Activated CD4-positive, CD25-positive, alpha-beta regulatory T cell treated with anti-CD3 and anti-CD28 coated beads, Interleukin-2, amount 50 U/mL, for 72 hours (primary cell): Measurements from ENCODE around the gene KISS1.
"Not testable (repeated sequence)": the region's sequence is repeated elsewhere in the genome, so short reads cannot be mapped to it uniquely, and the experiment has no call there.

Experiments
- DNase-seq: peaks from one replicate; pipeline ENCODE4 v3.0.0; 2021

KISS1 gene, protein sequence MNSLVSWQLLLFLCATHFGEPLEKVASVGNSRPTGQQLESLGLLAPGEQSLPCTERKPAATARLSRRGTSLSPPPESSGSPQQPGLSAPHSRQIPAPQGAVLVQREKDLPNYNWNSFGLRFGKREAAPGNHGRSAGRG

DNA sequence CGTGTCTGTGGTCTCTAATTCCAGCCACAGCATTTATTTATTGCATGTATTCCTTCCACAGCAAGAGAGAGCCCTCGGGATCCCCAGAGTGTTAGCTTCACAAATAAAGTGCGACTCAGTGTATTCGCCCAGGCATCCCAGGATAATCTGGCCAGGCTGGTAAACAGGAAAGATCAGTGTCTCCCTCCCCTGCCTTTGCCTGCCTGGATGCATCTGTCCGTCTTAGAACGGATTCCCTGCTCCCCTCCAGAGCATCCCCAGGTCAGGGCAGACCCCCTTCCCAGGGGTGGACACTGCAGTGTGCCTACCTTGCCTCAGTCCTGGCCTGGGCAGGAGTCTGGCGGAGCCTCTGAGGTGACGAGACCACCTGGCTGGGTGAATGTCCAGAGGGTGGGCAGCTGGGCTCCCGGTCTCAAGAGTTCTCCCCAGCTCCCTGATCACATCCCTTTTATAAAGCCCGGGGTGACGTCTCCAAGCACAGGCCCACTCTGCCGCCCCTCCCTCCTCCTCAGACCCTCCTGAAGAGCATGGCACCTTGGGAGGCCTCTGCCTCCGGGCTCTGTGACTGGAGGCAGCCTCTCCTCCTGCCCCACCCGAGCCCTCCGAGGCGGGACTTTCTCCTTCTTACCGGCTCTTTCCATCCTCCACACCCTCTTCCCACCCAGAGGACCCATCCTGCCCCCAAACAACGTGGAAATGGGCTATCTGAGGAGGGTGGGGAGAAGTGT is at the start of gene KISS1:
KISS1 (minus strand) TSS at position 424 of the 728 bp plus-strand sequence. CDS start 3,615 bp downstream, outside the sequence.
- no peak for DNase-seq

DNA sequence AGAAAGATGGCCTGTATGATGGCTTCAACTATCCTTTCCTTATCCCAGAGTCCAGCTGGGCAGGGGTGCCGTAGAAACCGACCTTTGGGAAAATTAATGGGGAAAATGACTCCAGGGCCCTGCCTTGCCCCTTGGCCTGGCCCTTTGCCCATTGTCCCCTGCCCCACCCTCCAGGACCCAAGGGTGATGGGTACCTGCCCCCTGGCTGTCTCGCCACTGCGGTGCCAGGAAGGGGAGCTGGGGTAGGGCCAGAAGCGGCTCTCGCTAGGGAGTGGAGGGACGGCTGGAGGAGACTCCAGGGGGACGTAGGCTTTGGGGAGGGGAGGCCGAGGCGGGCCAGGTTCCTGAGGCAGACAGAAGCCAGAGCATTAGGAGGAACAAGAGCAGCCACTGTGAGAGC is 46.6 kb upstream of the KISS1 start:
- no peak for DNase-seq

DNA sequence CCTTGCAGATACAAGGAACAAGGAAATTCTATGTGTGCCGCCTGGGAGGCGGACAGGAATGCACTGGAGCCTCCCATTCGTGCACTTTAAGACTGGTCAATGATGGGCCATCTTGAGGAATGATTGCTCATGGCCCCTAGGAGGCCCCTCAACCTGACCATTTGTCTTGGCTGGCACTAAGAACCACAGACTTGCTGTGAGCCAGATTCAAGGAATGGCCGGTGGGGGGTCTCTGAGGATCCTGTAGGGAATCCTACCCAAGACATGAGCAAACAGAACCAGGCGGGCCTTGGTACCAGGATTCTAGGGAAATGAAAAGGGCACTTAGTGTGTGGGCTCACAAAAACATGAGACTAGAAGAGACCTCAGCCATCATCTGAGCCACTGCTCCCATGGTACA is 45.6 kb upstream of the KISS1 start:
- DNase-seq: no peak

DNA sequence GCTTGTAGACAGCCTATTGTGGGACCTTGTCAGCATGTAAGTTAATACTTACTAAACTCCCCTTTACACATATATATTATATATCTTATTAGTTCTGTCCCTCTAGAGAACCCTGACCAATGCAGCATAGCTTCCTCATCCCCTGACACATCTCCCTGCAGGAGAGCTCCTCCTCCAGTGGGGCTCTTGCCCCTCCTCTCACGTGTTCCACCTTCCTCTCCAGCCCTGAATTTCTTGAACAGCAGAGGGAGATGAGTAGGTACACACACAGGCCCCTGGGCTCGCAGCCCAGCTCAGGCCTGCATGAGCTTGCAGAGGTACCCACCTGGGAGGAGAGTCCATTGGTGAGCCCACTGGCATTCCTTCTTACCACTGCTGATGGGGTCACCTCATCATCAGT is 44.8 kb upstream of the KISS1 start:
- no peak for DNase-seq

DNA sequence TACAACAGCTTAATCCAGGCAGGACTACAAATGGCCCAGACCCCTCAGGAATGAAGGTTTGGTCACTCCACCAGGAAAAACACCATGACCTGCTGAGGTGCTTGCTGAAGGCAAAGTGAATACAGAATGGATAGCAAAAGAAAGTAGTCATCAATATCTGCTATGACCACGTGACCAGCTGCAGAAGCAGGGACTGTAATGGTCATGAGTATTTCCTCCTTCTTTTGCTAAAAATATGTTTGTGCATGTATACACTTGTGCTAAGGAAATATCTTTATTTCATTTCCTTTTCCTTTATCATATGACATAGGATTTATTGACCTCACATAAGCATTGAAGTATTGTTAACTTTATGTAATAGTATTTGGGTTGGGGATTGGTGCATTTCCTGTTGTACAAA is 43.9 kb upstream of the KISS1 start:
- DNase-seq: no peak

DNA sequence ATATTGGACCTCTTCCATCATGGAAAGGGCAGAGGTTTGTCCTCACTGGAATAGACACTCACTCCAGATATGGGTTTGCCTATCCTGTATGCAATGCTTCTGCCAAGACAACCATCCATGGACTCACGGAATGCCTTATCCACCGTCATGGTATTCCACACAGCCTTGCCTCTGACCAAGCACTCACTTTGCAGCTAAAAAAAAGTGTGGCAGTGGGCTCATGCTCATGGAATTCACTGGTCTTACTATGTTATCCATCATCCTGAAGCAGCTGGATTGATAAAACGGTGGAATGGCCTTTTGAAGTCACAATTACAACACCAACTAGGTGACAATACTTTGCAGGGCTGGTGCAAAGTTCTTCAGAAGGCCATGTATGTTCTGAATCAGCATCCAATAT is 43.1 kb upstream of the KISS1 start:
- DNase-seq: not testable (repeated sequence)

DNA sequence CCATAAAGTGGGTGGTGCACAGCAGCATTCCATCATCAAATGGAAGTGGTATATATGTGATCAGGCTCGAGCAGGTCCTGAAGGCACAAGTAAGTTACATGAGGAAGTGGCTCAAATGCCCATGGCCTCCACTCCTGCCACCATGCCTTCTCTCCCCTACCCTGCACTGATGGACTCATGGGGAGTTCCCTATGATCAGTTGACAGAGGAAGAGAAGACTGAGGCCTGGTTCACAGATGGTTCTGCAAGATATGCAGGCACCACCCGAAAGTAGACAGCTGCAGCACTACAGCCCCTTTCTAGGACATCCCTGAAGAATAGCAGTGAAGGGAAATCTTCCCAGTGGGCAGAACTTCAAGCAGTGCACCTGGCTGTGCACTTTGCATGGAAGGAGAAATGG is 42.2 kb upstream of the KISS1 start:
- DNase-seq: not testable (repeated sequence)

DNA sequence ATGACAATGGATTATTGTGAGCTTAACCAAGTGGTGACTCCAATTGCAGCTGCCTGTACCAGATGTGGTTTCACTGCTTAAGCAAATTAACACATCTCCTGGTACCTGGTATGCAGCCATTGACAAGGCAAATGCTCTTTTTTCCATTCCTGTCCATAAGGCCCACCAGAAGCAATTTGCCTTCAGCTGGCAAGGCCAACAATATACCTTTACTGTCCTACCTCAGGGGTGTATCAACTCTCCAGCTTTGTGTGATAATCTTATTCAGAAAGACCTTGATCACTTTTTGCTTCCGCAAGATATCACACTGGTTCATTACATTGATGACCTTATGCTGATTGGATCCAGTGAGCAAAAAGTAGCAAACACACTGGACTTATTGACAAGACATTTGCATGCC is 41.2 kb upstream of the KISS1 start:
- not testable (repeated sequence) for DNase-seq

DNA sequence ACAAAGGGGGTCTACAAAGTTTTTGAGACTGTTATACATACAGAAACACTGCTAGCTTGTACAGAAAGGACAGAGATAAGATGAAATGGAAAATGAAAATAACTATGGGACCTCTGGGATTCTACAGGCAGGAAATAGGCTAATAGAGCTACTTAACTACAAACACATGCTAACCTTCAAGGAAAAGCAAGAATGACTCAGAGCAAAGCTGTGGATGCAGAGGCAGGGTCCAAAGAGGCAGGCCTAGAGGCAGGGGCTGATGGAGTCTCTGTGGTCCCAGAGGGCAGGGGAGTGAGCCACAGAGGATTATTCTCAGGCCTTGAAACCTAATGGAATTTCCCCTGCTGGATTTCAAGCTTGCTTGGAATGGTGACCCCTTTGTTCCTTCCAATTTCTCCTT is 36.2 kb upstream of the KISS1 start:
- DNase-seq: no peak

DNA sequence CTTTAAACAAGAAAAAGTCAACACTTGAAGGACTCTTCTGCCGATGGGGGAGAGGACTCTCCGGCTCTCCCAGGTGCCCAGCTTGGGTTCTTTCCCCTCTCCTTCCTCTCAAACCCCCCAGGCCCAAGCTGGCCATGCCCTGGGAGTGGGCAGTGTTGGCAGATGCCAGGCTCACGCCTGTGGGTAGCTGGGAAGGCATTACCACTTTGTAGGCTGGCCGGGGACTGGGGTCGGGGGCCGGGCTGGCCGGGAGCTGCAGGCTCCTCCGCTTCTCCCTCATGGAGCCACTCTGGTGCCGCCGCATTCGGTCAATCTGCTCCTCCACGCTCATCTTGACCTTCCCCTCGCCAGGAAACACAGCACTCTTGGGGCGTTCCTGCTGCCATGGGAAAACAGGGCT is 33.9 kb upstream of the KISS1 start:
- DNase-seq: no peak

DNA sequence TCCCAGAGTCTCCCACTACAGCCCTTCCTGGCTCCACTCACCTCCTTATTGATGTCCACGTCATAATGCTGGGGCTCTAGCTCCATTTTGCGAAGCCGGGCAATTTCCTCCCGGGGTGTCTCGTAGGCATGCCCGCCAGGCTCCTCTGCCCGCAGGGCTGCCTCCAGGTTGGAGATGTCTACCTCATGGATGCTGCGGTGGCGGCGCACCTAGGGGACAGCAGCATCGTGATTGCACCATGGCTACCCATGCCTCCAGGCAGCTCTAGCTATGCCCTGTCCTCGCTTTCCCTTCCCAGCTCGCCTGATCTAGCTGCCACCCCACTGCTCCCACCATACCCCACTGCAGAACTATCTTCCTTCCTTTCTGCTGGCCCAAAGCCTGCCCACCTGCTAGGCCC is 32.6 kb upstream of the KISS1 start:
- no peak for DNase-seq

DNA sequence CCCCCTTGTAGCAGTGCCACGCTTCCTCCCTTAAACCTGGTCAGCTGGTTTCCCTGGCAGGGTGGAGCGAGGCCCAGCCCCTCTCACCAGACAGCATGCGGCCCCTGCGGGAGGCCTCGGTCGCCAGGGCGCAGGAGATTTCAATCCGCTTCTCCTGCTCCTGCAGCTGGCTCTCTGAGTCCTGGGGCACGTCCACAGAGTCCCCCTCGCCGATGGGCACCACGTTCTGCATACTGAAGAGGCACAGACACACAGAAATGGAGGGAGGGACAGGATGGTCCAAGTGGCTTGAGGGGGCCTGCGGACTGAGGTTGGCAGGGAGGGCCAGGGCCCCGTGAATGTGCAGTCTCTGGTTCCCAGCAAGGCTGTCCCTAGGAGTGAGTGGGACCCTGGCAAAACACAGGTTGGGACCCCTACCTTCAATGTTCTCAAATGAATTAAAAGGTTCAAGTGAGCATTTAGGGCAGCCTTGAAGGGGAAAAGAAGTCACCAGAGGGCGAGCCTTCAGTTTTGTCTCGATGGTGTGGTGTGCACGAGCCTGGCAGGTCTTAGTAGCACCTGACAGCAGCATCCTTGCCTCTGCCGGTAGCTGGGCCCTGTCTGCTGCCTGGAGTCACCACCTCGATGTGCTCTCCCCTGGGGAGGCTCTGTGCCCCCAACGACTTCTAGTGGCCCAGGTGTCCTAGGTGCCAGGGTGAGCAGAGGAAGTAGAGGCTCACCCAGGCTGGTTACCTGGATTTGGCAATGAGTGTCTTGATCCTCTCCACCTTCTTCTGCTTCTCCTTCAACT is 31.9 kb upstream of the KISS1 start:
- DNase-seq: no peak

DNA sequence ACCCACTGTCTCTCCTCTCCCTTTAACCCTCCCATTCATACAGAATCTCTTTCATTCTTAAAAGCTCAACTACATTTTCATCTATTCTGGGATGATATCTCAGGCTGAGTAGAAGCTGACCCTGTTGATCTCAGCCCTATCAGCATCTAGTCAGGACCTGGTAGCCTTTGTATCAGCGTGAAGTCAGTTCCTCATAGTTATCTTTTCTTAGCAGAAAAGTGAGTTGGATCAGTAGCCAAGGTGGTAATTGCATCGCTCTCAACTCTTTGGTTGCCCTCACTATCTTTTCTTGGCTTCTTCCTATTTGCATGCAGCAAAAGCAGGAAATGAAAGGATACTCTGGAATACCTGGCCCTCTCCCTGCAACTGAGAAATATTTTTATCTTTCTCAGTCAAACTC is 31.1 kb upstream of the KISS1 start:
- no peak for DNase-seq

DNA sequence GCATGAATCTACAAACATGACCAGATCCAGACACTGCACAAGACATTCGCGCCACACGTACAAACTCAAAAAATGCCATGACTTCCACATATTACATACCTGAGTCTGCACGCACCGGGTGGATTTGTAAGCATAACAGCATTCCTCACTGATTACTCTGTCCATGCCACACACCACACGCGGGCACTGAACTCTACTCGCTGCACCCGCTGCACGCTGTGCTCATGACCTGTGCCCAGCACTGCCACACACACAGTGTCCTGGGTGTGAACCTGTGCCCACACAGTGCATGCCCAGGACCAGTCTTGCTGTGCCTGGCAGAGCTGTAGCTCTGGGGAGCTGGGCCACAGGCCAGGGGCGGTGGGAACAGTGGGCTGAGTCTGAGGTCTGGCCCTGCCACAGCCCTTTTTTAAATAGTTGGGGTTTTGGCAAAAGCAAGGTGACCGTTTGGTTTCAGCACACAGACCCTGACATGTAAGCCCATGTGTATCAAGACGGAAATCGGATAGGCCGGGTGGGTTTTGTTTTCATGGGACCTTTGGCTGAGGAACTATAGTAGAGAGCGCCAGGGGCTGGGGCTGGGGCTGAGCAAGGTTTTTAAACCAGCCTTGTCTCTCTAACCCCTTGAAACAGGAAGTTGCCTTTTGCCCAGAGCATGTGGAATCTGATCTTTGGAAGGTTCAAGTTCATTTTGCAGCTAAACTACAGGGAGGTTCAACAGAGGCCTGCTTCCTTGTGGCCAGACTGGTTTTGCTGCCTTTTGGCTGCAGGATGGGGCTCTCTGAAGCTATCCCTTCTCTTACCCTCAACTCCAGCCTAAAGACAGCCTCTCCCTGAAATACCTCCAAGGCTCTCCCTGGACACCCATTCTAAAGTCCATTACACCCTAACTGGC is 29.8 kb upstream of the KISS1 start:
- DNase-seq: no peak

DNA sequence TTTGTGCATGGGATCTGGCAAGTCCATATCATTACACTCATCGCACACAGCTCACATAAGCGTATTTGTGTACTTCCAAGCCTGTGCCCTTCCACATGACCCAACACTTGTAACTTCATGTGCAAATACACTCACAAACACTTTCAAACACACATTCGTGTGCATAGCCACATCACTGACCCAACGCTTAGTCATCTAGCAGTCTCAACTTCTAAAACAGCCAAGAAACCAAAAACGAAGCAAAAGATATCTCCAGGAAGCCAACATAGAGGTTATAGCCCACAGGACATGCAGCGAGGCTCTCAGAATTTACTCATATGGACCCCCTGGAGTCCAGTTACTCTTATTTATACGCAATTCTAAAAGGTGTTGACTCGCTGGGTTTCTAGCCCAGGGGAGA is 28.4 kb upstream of the KISS1 start:
- no peak for DNase-seq

DNA sequence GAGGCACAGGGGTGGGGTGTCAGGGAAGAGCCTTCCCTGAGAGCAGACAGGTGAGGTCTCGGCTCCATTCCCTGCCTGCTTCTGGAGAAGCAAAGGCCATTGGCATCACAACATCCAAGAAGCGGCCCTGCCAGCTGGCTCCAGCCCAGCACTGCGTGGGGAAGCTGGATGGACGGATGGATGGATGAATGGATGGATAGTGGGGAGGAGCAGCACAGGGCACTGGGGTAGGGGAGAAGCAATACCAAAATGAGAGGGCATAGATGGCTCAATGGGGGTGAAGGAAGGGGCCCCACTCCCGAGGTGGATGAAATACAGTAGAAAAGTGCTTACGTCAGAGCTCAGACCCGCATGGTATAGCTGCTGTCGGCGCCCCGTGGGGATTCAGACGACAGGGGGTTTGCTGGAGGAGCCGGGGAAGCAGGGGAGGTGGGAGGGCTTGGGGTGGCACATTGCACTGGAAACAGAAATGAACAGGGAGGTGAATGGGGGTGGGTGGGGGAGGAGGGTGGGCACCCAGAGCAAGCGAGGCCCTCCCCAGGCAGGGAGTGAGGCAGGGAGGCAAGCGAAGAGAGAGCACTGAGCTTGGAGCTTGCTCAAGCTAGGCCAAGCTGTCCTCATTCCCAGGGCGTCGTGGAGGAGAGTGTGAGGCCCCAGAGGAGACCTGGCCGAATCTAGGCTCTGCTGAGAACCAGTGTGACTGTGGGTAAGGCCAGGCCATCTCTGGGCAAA is 27.0 kb upstream of the KISS1 start:
- DNase-seq: no peak

DNA sequence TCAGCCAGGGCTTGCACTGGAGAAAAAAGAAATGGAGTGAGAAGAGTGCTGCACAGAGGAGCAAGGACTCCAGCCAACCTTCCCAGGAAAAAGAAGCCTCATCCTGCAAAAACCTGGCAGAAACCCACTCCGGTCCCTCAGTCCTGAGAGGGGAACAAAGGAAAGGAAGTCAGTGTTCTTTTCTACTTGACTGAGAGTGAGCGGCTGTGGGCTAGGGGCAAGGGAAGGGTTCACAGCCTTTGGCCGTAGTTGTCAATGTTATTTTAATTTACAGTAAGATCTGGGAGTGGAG is 26.4 kb upstream of the KISS1 start:
- no peak for DNase-seq

DNA sequence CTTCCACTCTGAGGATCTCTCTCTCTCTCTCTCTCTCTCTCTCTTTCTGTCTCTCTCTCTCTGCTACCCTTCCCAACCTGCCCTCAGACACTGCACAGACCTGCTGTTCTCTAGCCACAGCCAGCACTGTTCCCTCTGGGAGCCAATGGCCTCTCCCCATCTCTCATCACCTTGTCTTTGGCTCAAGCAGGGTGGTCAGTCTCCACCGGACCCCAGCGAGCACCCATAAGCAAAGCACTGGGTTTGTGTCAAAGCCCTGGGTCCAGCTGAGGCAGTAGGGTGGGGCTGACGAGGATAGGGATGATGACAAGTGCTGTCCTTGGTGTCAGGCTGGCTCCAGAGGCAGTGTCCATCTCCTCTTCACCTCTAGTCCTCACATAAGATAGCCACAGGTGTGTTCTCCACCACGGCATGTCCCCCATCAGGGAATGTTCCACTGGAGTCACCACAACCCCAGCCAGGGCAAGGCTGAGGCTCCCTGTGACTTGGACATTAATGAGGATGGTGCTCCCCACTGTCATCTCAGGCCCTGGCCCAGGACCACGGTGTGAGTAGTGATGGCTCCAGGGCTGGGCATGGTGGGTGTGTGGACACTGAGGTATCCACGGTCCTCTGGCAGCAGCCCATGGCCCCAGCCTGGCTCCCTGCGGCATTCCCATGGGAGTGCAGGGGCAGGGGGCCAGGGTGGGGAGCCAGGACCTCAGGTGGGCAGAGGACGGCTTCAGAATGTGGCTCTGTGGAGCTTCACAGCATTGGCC is 25.9 kb upstream of the KISS1 start:
- DNase-seq: no peak

DNA sequence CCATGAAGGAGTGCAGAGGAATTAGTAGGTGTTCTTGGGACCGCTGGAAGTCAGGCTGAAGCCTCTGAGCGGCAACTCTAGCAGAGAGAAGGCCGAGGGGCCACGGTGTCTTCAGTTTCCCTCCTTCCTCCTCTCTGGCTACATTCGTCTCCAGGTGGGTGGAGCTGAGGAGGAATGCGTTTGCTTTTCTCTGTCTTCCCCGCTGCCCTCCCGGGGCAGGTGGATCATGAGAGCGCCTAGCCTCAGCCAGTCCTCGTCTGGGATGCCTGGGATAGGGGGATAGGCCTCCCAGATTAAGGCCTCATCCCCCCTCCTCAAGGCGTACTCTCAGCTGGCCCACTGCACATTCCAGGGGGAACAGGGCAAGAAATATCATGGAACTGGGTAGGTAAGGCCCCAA is 25.0 kb upstream of the KISS1 start:
- no peak for DNase-seq

DNA sequence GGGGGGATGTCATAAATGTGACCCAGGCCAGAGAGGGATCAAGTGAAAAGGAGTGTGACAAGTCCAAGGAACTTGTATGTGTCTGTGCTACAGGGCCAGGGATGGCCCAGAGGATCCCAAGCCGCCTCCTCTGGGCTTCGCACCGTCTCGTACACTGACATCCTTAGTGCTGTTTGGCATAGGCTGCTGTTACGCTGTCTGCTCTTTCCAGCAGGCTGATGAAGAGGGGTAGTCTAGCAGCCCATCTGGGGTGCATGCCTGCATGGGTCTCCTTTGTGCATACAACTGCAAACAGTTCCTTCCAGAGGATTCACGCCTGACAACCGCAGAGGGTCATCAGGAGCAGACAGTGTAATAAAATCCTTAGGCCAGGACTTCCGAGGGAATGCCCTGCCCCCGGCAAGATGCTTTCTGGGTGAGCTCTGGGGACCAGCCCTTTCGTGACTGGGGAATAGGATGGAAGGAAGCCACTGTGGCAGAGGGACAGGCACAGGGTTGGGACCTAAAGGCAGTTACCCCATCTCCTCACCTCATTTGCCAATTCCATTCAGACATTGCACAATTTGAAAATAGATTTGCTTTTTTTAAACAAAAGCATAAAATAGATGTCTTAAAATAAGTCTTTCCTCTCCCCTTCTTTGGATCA is 23.8 kb upstream of the KISS1 start:
- no peak for DNase-seq

DNA sequence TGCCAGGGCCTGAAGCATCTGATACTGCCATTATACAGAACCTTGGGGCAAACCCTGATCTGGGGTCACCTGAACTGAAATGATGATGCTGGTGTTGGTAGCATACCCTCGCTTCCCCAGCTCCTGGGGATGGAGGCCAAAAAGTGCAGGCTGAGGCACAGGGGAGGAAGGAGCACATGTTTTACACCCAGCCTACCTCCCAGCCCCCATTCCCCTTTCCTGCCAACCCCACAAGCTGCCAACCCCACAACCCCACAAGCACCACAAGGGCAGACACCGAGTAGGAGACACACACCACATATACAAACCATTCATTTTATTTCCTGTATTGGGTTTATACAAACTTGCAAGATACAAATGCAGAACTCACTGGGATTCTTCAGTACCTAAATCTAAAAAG is 22.3 kb upstream of the KISS1 start:
- DNase-seq: no peak

DNA sequence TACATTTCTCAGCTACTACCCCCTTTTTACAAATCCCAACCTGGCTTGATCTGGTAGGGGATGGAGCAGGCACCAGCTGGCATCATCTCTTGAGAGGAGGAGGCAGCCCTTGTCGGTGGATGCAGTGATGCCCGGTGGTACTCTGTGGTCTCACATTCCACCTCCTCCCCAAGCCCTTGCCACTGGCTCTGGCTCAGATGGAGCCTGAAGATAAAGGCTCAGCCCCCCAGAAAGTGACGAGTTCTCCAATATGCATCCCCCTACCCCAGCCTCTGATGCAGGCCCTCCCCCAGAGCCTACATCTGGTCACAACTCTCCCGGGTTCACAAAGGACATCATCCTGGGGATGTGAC is 21.3 kb upstream of the KISS1 start:
- DNase-seq: no peak
